Ovary (tissue), 9 donors: ENCODE measurements around the gene KRT85. TPM values are rescaled to one million over a fixed set of nuclear protein-coding genes. Genes with fewer than 3 reads are reported as not detected.

Experiments used
- DNase-seq, 5 donors: peaks; one replicate each; pipeline ENCODE4 v3.0.0-alpha.2; 2019 to 2020
- H3K27ac ChIP-seq, 2 donors: fragments of 200-600 bp; one replicate each; pipeline versions ENCODE4 v1.5.1 to v1.8.0; 2019 to 2022
- H3K27me3 ChIP-seq: fragments of 200-600 bp; one replicate; pipeline ENCODE4 v1.8.0; 2022
- H3K36me3 ChIP-seq: fragments of 200-600 bp; sonication (generic); one replicate; pipeline ENCODE4 v1.5.1; 2019
- H3K4me1 ChIP-seq: one replicate; pipeline ENCODE4 v1.8.1; 2013; ENCODE audit warnings: mild to moderate bottlenecking, moderate library complexity; ENCODE audit not compliant: insufficient read depth
- H3K4me3 ChIP-seq: fragments of 200-600 bp; sonication (generic); one replicate; pipeline ENCODE4 v1.5.1; 2017
- H3K9me3 ChIP-seq, 2 donors: fragments of 200-600 bp in 1 of 2; sonication (generic) in 1 of 2; one replicate each; pipeline versions ENCODE4 v1.5.1 to v1.8.1; 2013 to 2019; ENCODE audit warnings: mild to moderate bottlenecking in 1 of 2, moderate library complexity in 1 of 2
- CTCF ChIP-seq, 3 donors: fragments of 450-650 bp in 2 of 3; fragments of 200-600 bp in 1 of 3; IDR thresholded peaks; one replicate each; pipeline versions ENCODE4 v1.5.1 to v1.8.0; 2016 to 2022; ENCODE audit warnings: antibody characterized with exemption in 3 of 3, mild to moderate bottlenecking in 1 of 3
- EP300 ChIP-seq: sonication (generic); formaldehyde crosslinking; IDR thresholded peaks from one replicate; pipeline ENCODE4 v1.6.1; 2017; ENCODE audit warnings: antibody characterized with exemption
- POLR2A ChIP-seq: fragments of 450-650 bp; IDR thresholded peaks from one replicate; pipeline ENCODE4 v1.6.1; 2017; ENCODE audit warnings: antibody characterized with exemption, mild to moderate bottlenecking, moderate library complexity
- WGBS, 3 donors: extraction: QIAGEN DNeasy Blood & Tissue Kit in 1 of 3; methylation state at CpG; one replicate each; pipeline versions ENCODE4 v1.1.5 to v1.1.7; 2013 to 2017; 5-methylcytosine and 5-hydroxymethylcytosine counted together
- intact Hi-C, 4 donors: fragments of 100-400 bp; cut with DNase I; formaldehyde crosslinking; loops; one replicate each; pipeline versions ENCODE4 v1.11.0 to v1.15.1; 2022 to 2023
- polyA plus RNA-seq, 2 donors: library from polyadenylated mRNA; stranded (reverse); fragments of 200-250 nt in 1 of 2; fragments of 350-450 nt in 1 of 2; fragmentation: Illumina TruSeq in 1 of 2; extraction: RNeasy Lipid Tissue Mini Kit (QIAGEN cat#74804) in 1 of 2; gene quantifications; one replicate each; pipeline ENCODE4 v1.2.3, GENCODE V29; 2013 to 2014
- total RNA-seq, 7 donors: library from RNA; depleted of rRNA in 2 of 7; stranded (reverse); fragments of >200 nt in 2 of 7; fragmentation: NEBNext Ultra II Directional in 3 of 7; extraction: Animal tissue kit (Norgen Biotek cat#: 25700) in 3 of 7; gene quantifications; one replicate each; pipeline versions ENCODE4 v1.1.0 to v1.2.4, GENCODE V29; 2016 to 2023
- donor health status: DM: no; HTN: no; CAD: no; lungs with moderate emphysema.
- donor health status: DM: no; HTN: no; CAD: no.
- donor health status: Bipolar disorder and iron deficiency.
- donor health status: DM: yes; HTN: yes; CAD: no.
- donor health status: DM: no; HTN: no; CAD: no.
- donor health status: DM: yes; HTN: yes; CAD: no.

The KRT85 gene
- total and polyA plus RNA-seq, 9 donors: not detected

GRCh38 chr12:52402377-52402776 lies 35.1 kb upstream of the KRT85 start:
- Histone ChIP-seq H3K27ac (no peak overlapping the region), H3K4me3 (no peak overlapping the region), H3K4me1 (no peaks in the 10 kb centered on the region), H3K27me3 (no peaks in the 10 kb centered on the region), H3K36me3 (no peaks in the 10 kb centered on the region), H3K9me3 (no peaks in the 10 kb centered on the region)
- TF ChIP-seq CTCF (IDR thresholded peaks at IDR 0.05) (no peak), EP300 (no peak), POLR2A (no peak)
- 94 to 98% (median 95%) methylated on average over 2 of the region's 2 CpGs for WGBS, 3 donors
- intact Hi-C loops: no loop called here
- no peak for DNase-seq

- no peaks in the 10 kb centered on the region for H3K4me1 ChIP-seq
Measured at GRCh38 chr12:52401926-52402325, 34.6 kb upstream of the KRT85 start.

GRCh38 chr12:52401526-52401925 lies 34.2 kb upstream of the KRT85 start:
- Histone ChIP-seq H3K4me3 (no peak overlapping the region), H3K27ac (no peak overlapping the region), H3K9me3 (no peaks in the 10 kb centered on the region), H3K36me3 (no peaks in the 10 kb centered on the region), H3K4me1 (no peaks in the 10 kb centered on the region), H3K27me3 (no peaks in the 10 kb centered on the region)
- intact Hi-C loops: no loop called here
- WGBS, 3 donors: 76 to 81% (median 77%) methylated on average over 5 of the region's 5 CpGs
- TF ChIP-seq CTCF (IDR thresholded peaks at IDR 0.05): no peak
- no peak for DNase-seq

More at GRCh38 chr12:52401926-52402325, 34.6 kb upstream of the KRT85 start:
- TF ChIP-seq CTCF (IDR thresholded peaks at IDR 0.05) (no peak), EP300 (no peak), POLR2A (no peak)
- no peaks in the 10 kb centered on the region for H3K36me3 ChIP-seq
- DNase-seq: no peak
- H3K9me3 ChIP-seq: no peaks in the 10 kb centered on the region
- H3K4me3 ChIP-seq: no peak overlapping the region
- H3K27me3 ChIP-seq: no peaks in the 10 kb centered on the region
- 68 to 85% (median 71%) methylated on average over 4 of the region's 4 CpGs for WGBS, 3 donors
- intact Hi-C loops: no loop called here
- no peak overlapping the region for H3K27ac ChIP-seq

- DNase-seq: no peak
- Histone ChIP-seq H3K27ac (no peak overlapping the region), H3K4me3 (no peak overlapping the region), H3K9me3 (no peaks in the 10 kb centered on the region), H3K27me3 (no peaks in the 10 kb centered on the region), H3K36me3 (no peaks in the 10 kb centered on the region), H3K4me1 (no peaks in the 10 kb centered on the region)
- intact Hi-C loops: no loop called here
- WGBS, 3 donors: 71 to 79% (median 72%) methylated on average over 9 of the region's 9 CpGs
- no peak for TF ChIP-seq POLR2A
- no peak for TF ChIP-seq CTCF (IDR thresholded peaks at IDR 0.05)
- no peak for TF ChIP-seq EP300
Measured at GRCh38 chr12:52400906-52401305, 33.6 kb upstream of the KRT85 start.

GRCh38 chr12:52399756-52400155 lies 32.5 kb upstream of the KRT85 start:
- H3K27me3 ChIP-seq: no peaks in the 10 kb centered on the region
- no peak for TF ChIP-seq EP300
- no peak for TF ChIP-seq POLR2A
- TF ChIP-seq CTCF (IDR thresholded peaks at IDR 0.05): no peak
- 87 to 94% (median 91%) methylated on average over 16 of the region's 16 CpGs for WGBS, 3 donors
- H3K9me3 ChIP-seq: no peaks in the 10 kb centered on the region
- H3K36me3 ChIP-seq: no peaks in the 10 kb centered on the region
- intact Hi-C loops: no loop called here
- no peak for DNase-seq
- H3K27ac ChIP-seq: no peak overlapping the region
- no peak overlapping the region for H3K4me3 ChIP-seq
- no peaks in the 10 kb centered on the region for H3K4me1 ChIP-seq
